CMK (cell line): Measurements from ENCODE around the gene ZNF536.
"Not testable (repeated sequence)": the region's sequence is repeated elsewhere in the genome, so short reads cannot be mapped to it uniquely, and the experiment has no call there.

Experiments used
- DNase-seq: peaks from one replicate; pipeline ENCODE4 v3.0.0-alpha.2; 2010; ENCODE audit warnings: low read depth

Gene ZNF536

GRCh38 chr19:30388327-30388726, 16.1 kb downstream of the ZNF536 start:
- no peak for DNase-seq

- no peak for DNase-seq
Observed at GRCh38 chr19:30388819-30389218, 16.6 kb downstream of the ZNF536 start.

GRCh38 chr19:30390356-30390988, 18.3 kb downstream of the ZNF536 start:
- no peak for DNase-seq

GRCh38 chr19:30391052-30391451, 18.9 kb downstream of the ZNF536 start:
- DNase-seq, result no peak

- DNase-seq, result no peak
Observed at GRCh38 chr19:30391554-30392551, 19.7 kb downstream of the ZNF536 start.

- no peak for DNase-seq
Observed at GRCh38 chr19:30393046-30393445, 20.9 kb downstream of the ZNF536 start.

GRCh38 chr19:30393729-30394480, 21.7 kb downstream of the ZNF536 start:
- DNase-seq, result no peak

- DNase-seq, result no peak
Observed at GRCh38 chr19:30394481-30395151, 22.4 kb downstream of the ZNF536 start.

- no peak for DNase-seq
Observed at GRCh38 chr19:30395283-30395682, 23.1 kb downstream of the ZNF536 start.

- not testable (repeated sequence) for DNase-seq
Observed at GRCh38 chr19:30398539-30398938, 26.4 kb downstream of the ZNF536 start.

GRCh38 chr19:30401956-30402355, 29.8 kb downstream of the ZNF536 start:
- DNase-seq, result no peak

- DNase-seq, result no peak
Observed at GRCh38 chr19:30402436-30403202, 30.4 kb downstream of the ZNF536 start.

- DNase-seq, result no peak
Observed at GRCh38 chr19:30403203-30403985, 31.2 kb downstream of the ZNF536 start.

GRCh38 chr19:30406220-30407067, 34.3 kb downstream of the ZNF536 start:
- no peak for DNase-seq

GRCh38 chr19:30407068-30407709, 35.0 kb downstream of the ZNF536 start:
- DNase-seq, result no peak

- DNase-seq, result no peak
Observed at GRCh38 chr19:30408734-30409301, 36.6 kb downstream of the ZNF536 start.

- no peak for DNase-seq
Observed at GRCh38 chr19:30411714-30412113, 39.5 kb downstream of the ZNF536 start.

- DNase-seq, result no peak
Observed at GRCh38 chr19:30416375-30416774, 44.2 kb downstream of the ZNF536 start.
